Neural crest cell (in vitro differentiated cells): ENCODE data around the gene PLAAT5. TPM values are rescaled to one million over a fixed set of nuclear protein-coding genes. Genes with fewer than 3 reads are reported as not detected.

Experiments
- DNase-seq: peaks from one replicate; pipeline ENCODE4 v3.0.0; 2021; ENCODE audit warnings: low read depth, mixed read lengths, low spot score
- H3K27ac Mint-ChIP-seq: one replicate; pipeline ENCODE4 v1.8.0; 2021; ENCODE audit warnings: mild to moderate bottlenecking, mixed read lengths; ENCODE audit not compliant: unreplicated experiment
- H3K27me3 Mint-ChIP-seq: 2 replicates; pipeline ENCODE4 v1.8.0; 2021; ENCODE audit warnings: low read depth, mild to moderate bottlenecking, mixed read lengths
- H3K36me3 Mint-ChIP-seq: 2 replicates; pipeline ENCODE4 v1.8.0; 2021; ENCODE audit warnings: low read depth, mild to moderate bottlenecking, mixed read lengths
- H3K4me1 Mint-ChIP-seq: 2 replicates; pipeline ENCODE4 v1.8.0; 2021; ENCODE audit warnings: mixed read lengths
- H3K4me3 Mint-ChIP-seq: one replicate; pipeline ENCODE4 v1.8.0; 2021; ENCODE audit warnings: mild to moderate bottlenecking, mixed read lengths
- H3K9me3 Mint-ChIP-seq: 2 replicates; pipeline ENCODE4 v1.8.0; 2021; ENCODE audit warnings: mixed read lengths
- CTCF ChIP-seq: fragments of 200-600 bp; sonication (generic); conservative IDR thresholded peaks from 2 replicates; pipeline ENCODE4 v1.5.0; 2021; ENCODE audit warnings: antibody characterized with exemption, mild to moderate bottlenecking
- total RNA-seq: library from RNA; stranded (reverse); gene quantifications from 2 replicates; pipeline ENCODE4 v1.2.1, GENCODE V29; 2021

Gene PLAAT5
- total RNA-seq, 1 donor from 2014 or later: 0.77 TPM

GRCh38 chr11:63427971-63428508 is 62.9 kb downstream of the PLAAT5 start:
- DNase-seq: no peak
- peaks cover 24% of the 10 kb centered on the region for H3K27me3 Mint-ChIP-seq
- H3K4me3 Mint-ChIP-seq: no peak overlapping the region
- H3K27ac Mint-ChIP-seq: no peak overlapping the region
- peaks cover 4% of the 10 kb centered on the region for H3K36me3 Mint-ChIP-seq
- H3K4me1 Mint-ChIP-seq: no peaks in the 10 kb centered on the region
- H3K9me3 Mint-ChIP-seq: peaks cover 4% of the 10 kb centered on the region
- no peak for TF ChIP-seq CTCF

GRCh38 chr11:63417174-63417852 is 73.7 kb downstream of the PLAAT5 start:
- peaks cover 18% of the 10 kb centered on the region for H3K27me3 Mint-ChIP-seq
- H3K4me3 Mint-ChIP-seq: no peak overlapping the region
- no peak for DNase-seq
- no peaks in the 10 kb centered on the region for H3K4me1 Mint-ChIP-seq
- H3K9me3 Mint-ChIP-seq: peaks cover 8% of the 10 kb centered on the region
- no peak overlapping the region for H3K27ac Mint-ChIP-seq
- no peak for TF ChIP-seq CTCF
- H3K36me3 Mint-ChIP-seq: peaks cover 2% of the 10 kb centered on the region

Other genes with a start within 250 kb of the PLAAT5 start
- gene SLC22A25, start 247.6 kb downstream of the PLAAT5 start, total RNA-seq: not detected in 2 replicates
- not detected in 2 replicates for gene SLC22A9, start 121.4 kb downstream of the PLAAT5 start, total RNA-seq
- not detected in 2 replicates for gene LGALS12, start 14.9 kb upstream of the PLAAT5 start, total RNA-seq
- gene PLAAT4, start 45.6 kb upstream of the PLAAT5 start, total RNA-seq: not detected in 2 replicates
- gene PLAAT2, start 72.2 kb upstream of the PLAAT5 start, total RNA-seq: not detected in 2 replicates
- gene PLAAT3, start 123.3 kb upstream of the PLAAT5 start, total RNA-seq: 4.1 and 4.3 TPM in 2 replicates
- 13.2 and 15.2 TPM in 2 replicates for gene ATL3, start 180.2 kb upstream of the PLAAT5 start, total RNA-seq
- gene RTN3, start 190.3 kb upstream of the PLAAT5 start, total RNA-seq: 136 and 137 TPM in 2 replicates